Ovary (tissue), 9 donors: ENCODE data around the gene FGFR3. TPM values are rescaled to one million over a fixed set of nuclear protein-coding genes. Genes with fewer than 3 reads are reported as not detected.
"Not testable (repeated sequence)": the region's sequence is repeated elsewhere in the genome, so short reads cannot be mapped to it uniquely, and the experiment has no call there.

Experiments
- DNase-seq, 5 donors: peaks; one replicate each; pipeline ENCODE4 v3.0.0-alpha.2; 2019 to 2020
- H3K27ac ChIP-seq, 2 donors: fragments of 200-600 bp; one replicate each; pipeline versions ENCODE4 v1.5.1 to v1.8.0; 2019 to 2022
- H3K27me3 ChIP-seq: fragments of 200-600 bp; one replicate; pipeline ENCODE4 v1.8.0; 2022
- H3K36me3 ChIP-seq: fragments of 200-600 bp; sonication (generic); one replicate; pipeline ENCODE4 v1.5.1; 2019
- H3K4me1 ChIP-seq: one replicate; pipeline ENCODE4 v1.8.1; 2013; ENCODE audit warnings: mild to moderate bottlenecking, moderate library complexity; ENCODE audit not compliant: insufficient read depth
- H3K4me3 ChIP-seq: fragments of 200-600 bp; sonication (generic); one replicate; pipeline ENCODE4 v1.5.1; 2017
- H3K9me3 ChIP-seq, 2 donors: fragments of 200-600 bp in 1 of 2; sonication (generic) in 1 of 2; one replicate each; pipeline versions ENCODE4 v1.5.1 to v1.8.1; 2013 to 2019; ENCODE audit warnings: mild to moderate bottlenecking in 1 of 2, moderate library complexity in 1 of 2
- CTCF ChIP-seq, 3 donors: fragments of 450-650 bp in 2 of 3; fragments of 200-600 bp in 1 of 3; IDR thresholded peaks; one replicate each; pipeline versions ENCODE4 v1.5.1 to v1.8.0; 2016 to 2022; ENCODE audit warnings: antibody characterized with exemption in 3 of 3, mild to moderate bottlenecking in 1 of 3
- EP300 ChIP-seq: sonication (generic); formaldehyde crosslinking; IDR thresholded peaks from one replicate; pipeline ENCODE4 v1.6.1; 2017; ENCODE audit warnings: antibody characterized with exemption
- POLR2A ChIP-seq: fragments of 450-650 bp; IDR thresholded peaks from one replicate; pipeline ENCODE4 v1.6.1; 2017; ENCODE audit warnings: antibody characterized with exemption, mild to moderate bottlenecking, moderate library complexity
- WGBS, 3 donors: extraction: QIAGEN DNeasy Blood & Tissue Kit in 1 of 3; methylation state at CpG; one replicate each; pipeline versions ENCODE4 v1.1.5 to v1.1.7; 2013 to 2017; 5-methylcytosine and 5-hydroxymethylcytosine counted together
- intact Hi-C, 4 donors: fragments of 100-400 bp; cut with DNase I; formaldehyde crosslinking; loops; one replicate each; pipeline versions ENCODE4 v1.11.0 to v1.15.1; 2022 to 2023
- polyA plus RNA-seq, 2 donors: library from polyadenylated mRNA; stranded (reverse); fragments of 200-250 nt in 1 of 2; fragments of 350-450 nt in 1 of 2; fragmentation: Illumina TruSeq in 1 of 2; extraction: RNeasy Lipid Tissue Mini Kit (QIAGEN cat#74804) in 1 of 2; gene quantifications; one replicate each; pipeline ENCODE4 v1.2.3, GENCODE V29; 2013 to 2014
- total RNA-seq, 7 donors: library from RNA; depleted of rRNA in 2 of 7; stranded (reverse); fragments of >200 nt in 2 of 7; fragmentation: NEBNext Ultra II Directional in 3 of 7; extraction: Animal tissue kit (Norgen Biotek cat#: 25700) in 3 of 7; gene quantifications; one replicate each; pipeline versions ENCODE4 v1.1.0 to v1.2.4, GENCODE V29; 2016 to 2023
- donor health status: DM: no; HTN: no; CAD: no; lungs with moderate emphysema.
- donor health status: DM: no; HTN: no; CAD: no.
- donor health status: Bipolar disorder and iron deficiency.
- donor health status: DM: yes; HTN: yes; CAD: no.
- donor health status: DM: no; HTN: no; CAD: no.
- donor health status: DM: yes; HTN: yes; CAD: no.

Gene FGFR3
- total and polyA plus RNA-seq, 9 donors = 0.12 to 9.2 (median 0.57) TPM

GRCh38 chr4:1832690-1833089, 39.6 kb downstream of the FGFR3 start:
- Histone ChIP-seq H3K4me3 (no peak overlapping the region), H3K36me3 (no peaks in the 10 kb centered on the region), H3K27ac (no peak overlapping the region), H3K9me3 (no peaks in the 10 kb centered on the region), H3K27me3 (no peaks in the 10 kb centered on the region), H3K4me1 (no peaks in the 10 kb centered on the region)
- no peak for TF ChIP-seq POLR2A
- TF ChIP-seq CTCF (IDR thresholded peaks at IDR 0.05) = no peak
- no peak for TF ChIP-seq EP300
- WGBS, 3 donors = 84 to 92% (median 87%) methylated on average over 18 of the region's 18 CpGs
- DNase-seq = no peak
- intact Hi-C loops = no loop called here

- Histone ChIP-seq H3K9me3 (no peaks in the 10 kb centered on the region), H3K4me3 (no peak overlapping the region), H3K36me3 (no peaks in the 10 kb centered on the region), H3K4me1 (no peaks in the 10 kb centered on the region), H3K27me3 (no peaks in the 10 kb centered on the region), H3K27ac (no peak overlapping the region)
- TF ChIP-seq CTCF (IDR thresholded peaks at IDR 0.05) (no peak), EP300 (no peak), POLR2A (no peak)
- 91 to 93% (median 91%) methylated on average over 9 to 14 of the region's 14 CpGs for WGBS, 3 donors
- intact Hi-C loops = no loop called here
- DNase-seq = no peak
Observed at GRCh38 chr4:1833307-1834046, 40.4 kb downstream of the FGFR3 start.

- WGBS, 3 donors = 82 to 85% (median 82%) methylated on average over 21 of the region's 21 CpGs
- Histone ChIP-seq H3K27ac (no peak overlapping the region), H3K9me3 (no peaks in the 10 kb centered on the region), H3K4me3 (no peak overlapping the region), H3K4me1 (no peaks in the 10 kb centered on the region), H3K36me3 (no peaks in the 10 kb centered on the region), H3K27me3 (no peaks in the 10 kb centered on the region)
- no peak for TF ChIP-seq POLR2A
- TF ChIP-seq EP300 = no peak
- no peak for TF ChIP-seq CTCF (IDR thresholded peaks at IDR 0.05)
- intact Hi-C loops = no loop called here
- DNase-seq = no peak
Observed at GRCh38 chr4:1834047-1834775, 41.1 kb downstream of the FGFR3 start.

- H3K27me3 ChIP-seq, intact Hi-C loops, H3K36me3 ChIP-seq, H3K27ac ChIP-seq, H3K4me3 ChIP-seq, H3K9me3 ChIP-seq, H3K4me1 ChIP-seq, DNase-seq: not testable (repeated sequence)
- WGBS, 3 donors = 95 to 98% (median 95%) methylated on average over 8 of the region's 8 CpGs
Observed at GRCh38 chr4:1835836-1836235, 42.7 kb downstream of the FGFR3 start.

- intact Hi-C loops = no loop called here
- H3K27me3 ChIP-seq = no peaks in the 10 kb centered on the region
- no peaks in the 10 kb centered on the region for H3K4me1 ChIP-seq
- 93 to 97% (median 95%) methylated on average over 7 of the region's 7 CpGs for whole genome bisulfite sequencing, 3 donors
- H3K4me3 ChIP-seq = no peak overlapping the region
- no peaks in the 10 kb centered on the region for H3K9me3 ChIP-seq
- no peak overlapping the region for H3K27ac ChIP-seq
- TF ChIP-seq POLR2A (no peak), EP300 (no peak), CTCF (IDR thresholded peaks at IDR 0.05) (no peak)
- H3K36me3 ChIP-seq = no peaks in the 10 kb centered on the region
- DNase-seq = no peak
Observed at GRCh38 chr4:1836650-1837049, 43.6 kb downstream of the FGFR3 start.
